NCI-H510A (cell line): ENCODE measurements around the gene FER.
A peak's percentile ranks its signal among the peaks of the same experiment; 100 is the strongest.
"Not testable (repeated sequence)": the region's sequence is repeated elsewhere in the genome, so short reads cannot be mapped to it uniquely, and the experiment has no call there.

ENCODE experiments used
- DNase-seq: peaks from one replicate; lab custom pipeline; 2025; lab: John Stamatoyannopoulos, UW

FER gene

DNA sequence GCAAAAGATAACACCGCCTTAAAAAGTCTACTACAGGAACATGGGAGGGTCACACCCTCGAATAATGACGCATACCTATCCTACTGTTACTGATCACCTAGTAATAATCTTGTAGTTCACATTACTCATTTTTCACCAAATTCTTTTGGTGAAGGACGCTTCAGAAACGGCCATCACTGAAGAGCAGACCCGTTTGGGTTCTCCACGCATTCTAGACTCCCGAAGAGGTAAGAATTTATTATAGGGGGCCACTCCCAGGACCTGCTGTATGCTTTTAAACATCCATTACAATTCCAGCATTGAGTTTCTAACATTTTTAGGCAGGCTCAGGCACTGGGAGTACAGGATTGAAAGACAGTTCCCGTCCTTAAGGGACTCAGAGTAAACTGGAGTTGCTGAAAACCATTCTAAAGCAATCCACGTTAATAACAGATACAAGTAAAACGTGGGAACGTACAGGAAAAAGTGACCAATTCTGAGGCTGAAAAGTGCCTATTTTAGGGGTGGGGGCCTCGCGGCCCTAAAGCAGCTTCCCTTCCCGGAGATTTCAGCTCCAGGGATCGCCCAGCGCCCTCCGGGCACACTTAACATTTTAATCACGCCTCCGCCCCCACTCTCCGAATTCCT, at the start of gene FER:
Gene FER, plus strand, starts transcription at position 124 of the 627 bp plus-strand sequence. CDS start 50,286 bp downstream, outside the sequence.
- peak; percentile 5 for DNase-seq

DNA sequence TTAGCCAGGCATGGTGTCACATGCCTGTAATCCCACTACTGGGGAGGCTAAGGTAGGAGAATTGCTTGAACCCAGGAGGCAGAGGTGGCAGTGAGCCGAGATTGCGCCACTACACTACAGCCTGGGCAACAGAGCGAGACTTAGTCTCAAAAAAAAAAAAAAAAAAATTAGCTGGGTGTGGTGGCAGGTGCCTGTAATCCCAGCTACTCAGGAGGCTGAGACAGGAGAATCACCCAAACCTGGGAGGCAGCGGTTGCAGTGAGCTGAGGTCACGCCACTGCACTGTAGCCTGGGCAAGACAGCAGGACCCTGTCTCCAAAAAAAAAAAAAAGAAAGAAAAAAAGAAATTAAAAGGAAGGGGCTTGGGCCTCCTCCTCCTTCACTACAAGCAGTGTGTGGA, 47.3 kb upstream of the FER start:
- not testable (repeated sequence) for DNase-seq

DNA sequence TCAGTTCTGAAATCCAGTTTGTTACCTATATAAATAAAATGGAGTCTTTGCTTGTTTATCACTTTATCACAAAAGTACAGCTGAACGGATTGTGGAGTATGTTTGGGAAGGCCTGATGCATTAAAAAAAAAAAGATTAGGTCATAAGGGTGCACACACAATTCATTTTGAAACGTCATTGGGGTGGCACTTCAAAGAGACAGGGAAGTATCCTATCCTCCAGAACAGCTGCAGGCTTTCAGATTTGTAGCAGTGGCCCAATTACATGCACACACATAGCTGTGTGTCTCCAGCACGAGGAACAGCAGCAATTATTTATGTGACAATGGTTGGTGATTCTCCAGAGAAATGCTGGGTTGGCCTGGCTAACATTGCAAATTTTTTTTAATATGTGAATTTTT, 46.8 kb upstream of the FER start:
- no peak for DNase-seq

DNA sequence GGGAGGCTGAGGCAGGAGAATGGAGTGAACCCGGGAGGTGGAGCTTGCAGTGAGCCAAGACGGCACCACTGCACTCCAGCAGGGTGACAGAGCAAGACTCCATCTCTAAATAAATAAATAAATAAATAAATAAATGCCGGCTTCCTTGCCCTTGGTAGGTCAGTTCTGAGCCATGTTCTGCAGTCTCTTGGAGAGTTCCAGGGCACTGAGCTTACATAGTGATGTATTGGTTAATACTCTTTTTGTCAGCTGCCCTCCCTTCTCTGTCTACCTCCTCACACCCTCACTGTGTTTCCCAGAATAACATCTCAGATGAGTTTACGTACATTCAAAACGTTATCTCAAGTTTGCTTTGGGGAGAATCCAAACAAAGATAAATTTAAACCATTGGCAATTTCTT, 45.2 kb upstream of the FER start:
- DNase-seq, result no peak

DNA sequence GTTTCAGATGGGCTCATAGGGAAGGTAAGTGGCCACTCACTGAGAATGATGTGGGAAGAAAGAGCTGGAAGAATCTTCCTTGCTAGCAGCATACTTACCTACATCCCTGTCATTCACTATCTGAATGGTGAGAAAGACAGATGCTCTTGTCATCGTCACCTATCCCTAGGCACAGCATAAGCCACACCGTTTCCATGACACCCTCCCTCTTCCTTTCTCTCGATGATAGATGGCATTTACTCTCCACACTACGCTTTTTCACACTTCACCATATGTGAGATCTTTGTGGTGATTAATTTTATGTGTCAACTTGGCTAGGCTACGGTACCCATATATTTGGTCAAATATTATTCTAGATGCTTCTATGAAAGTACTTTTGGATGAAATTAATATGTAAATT, 44.4 kb upstream of the FER start:
- DNase-seq, result no peak

DNA sequence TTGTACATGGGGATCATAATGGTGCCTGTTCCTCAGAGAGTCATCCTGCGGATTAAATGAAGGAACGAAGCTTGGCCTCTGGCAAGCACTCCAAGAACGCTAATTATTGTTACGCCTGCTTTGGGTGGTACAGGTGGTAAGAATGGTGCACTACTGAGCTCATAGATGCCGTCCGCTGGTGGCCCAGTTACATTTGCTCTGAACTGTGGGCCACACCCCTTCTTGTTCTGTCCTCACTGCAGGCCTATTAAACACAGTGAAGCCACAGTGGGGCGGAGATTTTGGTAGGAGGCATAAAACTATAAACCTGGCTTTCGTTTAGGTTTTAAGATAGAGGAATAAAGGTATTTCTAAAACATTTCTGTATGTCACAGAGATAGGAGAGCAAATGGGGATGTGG, 40.6 kb upstream of the FER start:
- DNase-seq, result no peak

DNA sequence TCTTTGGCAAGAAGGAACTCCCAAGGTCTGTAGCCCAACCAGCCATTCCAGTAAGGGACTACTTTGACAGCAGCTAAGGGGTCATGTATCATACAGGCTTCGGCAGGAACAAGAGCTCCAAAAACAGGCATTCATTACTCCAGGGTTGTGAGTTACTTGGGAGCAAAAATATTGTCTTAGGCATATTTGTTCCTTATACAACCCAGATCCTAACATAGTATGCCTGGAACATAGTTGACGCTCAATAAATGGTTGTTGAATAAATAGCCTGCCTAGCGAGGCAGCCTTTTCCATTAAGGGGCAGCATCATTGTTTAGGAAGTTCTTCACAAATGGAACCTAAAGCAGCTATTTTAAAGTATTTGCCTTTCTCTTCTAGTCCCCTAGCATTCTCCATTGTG, 35.8 kb upstream of the FER start:
- no peak for DNase-seq

DNA sequence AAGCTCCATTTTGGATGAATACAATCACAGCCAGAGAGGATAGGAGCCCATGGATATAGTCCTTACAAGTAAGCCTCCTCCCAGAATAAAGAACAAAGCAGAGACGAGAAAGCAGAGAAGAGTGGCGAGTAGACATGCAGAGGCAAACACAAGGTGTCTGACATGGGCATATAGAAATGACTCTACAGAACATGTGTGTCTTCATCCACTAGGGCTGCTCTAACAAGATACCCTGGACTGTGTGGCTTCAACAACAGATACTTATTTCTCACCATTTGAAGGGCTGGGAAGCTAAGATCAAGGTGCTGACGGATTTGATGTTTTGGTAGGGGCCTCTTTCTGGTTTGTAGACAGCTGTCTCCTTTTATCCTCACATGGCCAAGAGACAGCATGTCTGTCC, 32.3 kb upstream of the FER start:
- DNase-seq, result no peak

DNA sequence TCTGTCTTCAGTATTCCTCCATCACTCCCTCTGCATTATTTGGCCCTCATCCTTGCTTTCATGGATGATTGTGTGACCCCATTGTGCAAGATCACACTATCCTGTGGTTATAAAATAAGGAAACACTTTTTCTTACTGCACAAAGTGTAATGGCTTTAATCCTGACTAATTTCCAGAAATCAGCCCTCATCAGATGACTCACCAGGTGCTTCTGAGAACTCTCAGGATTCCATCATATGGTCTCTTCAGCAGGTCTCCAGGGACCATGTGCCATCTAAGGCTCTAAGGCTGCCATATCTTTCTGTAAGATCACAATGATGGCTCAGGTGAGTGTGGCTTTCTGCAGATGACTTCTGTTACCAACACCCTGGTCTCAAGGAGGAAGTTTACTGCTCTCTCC, 27.3 kb upstream of the FER start:
- no peak for DNase-seq

DNA sequence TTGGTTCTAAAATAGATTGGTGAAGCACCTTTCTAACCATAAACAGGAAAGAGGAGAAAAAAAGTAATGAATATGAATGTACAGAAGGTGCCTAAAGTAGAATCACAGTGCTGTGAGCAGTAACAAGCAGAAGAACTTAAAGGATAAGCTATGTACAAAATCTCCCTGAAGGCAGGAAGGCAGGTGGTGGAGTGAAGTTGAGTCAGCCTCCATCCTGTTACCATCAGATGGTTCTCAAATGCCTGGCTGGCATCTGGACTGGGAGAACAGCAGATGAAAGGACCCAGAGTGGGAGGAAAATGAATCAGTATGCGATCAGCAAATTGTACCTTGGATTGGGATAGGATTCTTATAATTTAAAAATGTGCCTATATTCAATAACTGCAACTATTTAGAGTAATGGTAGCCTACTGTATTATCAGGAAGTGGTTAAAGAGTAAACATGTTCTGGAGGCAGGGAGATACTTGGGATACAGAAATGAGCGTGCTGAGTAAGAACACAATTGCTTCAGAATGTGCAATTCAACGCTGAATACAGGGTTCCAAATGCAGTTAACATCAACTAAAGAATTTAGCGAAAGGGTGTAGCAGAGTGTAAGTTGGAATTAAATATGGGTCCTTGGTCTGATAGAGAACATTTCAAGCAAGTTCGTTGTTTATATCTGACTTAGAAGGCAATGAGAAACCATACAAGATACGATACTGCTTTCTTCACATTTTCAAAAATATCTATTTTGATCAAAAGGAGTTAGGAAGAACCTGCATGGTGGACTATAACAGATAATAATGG, 21.1 kb upstream of the FER start:
- DNase-seq, result no peak

DNA sequence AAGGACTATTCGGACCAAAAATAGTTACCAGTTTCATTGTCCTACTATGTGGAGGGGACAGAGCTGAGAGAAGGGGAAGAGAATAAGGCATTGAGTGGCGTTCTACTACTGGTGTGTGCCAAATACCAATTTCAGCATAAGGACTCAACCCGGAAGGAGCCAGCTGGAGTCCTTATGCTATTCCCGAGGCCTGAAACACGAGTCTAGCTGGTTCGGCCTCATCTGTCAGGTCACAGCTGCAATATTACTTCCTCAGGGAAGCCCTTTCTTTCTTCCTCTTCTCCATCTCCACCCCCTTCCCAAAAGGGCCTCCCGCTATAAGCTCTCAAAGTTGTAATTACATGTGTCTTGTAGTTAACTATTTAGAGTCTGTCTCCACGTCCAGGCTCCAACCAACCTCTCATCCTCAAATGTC, 20.5 kb upstream of the FER start:
- DNase-seq, result no peak

DNA sequence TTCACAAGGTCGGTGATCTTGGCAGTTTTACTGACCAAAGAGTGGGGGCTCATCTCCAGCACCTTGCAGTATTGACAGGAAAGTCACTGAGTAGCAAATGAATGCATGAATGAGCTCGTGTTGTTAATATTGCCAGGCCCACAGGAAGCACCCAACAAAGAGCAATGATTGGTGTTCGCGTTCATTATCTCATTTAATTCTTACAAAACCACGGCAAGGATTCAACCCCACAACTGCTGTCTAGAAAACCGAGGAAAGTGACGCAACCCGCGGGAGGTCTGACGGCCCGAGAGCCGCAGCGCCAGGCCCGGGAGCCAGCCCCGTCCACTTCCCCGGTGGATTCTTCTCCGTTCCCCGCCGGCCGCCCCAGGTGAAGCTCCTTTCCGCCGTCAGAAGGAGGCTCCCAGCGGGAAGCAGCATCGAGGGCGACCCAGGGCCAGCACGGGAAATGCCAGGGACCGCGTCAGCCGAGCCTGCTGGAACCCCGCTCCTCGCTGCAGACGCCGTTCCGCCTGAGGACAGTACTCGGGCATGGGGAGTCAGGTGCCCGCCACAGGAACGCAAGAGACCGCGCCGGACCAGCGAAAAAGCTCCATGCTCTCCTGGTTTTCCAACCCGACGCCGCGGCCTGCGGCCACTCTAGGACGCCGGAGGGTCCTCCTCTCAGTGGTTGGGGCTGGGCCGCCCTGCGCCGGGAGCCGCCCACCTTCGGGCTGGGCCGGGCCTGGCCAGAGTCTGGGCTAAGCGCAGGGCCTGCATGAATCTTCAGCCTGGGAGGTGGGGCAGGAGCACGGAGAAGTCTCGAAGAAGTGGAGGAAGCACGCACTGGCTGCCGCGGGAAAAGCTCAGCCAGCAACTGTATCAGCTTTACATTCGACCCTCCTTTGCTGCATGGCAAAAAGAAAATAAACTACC, 19.8 kb upstream of the FER start:
- peak; percentile 32 for DNase-seq

DNA sequence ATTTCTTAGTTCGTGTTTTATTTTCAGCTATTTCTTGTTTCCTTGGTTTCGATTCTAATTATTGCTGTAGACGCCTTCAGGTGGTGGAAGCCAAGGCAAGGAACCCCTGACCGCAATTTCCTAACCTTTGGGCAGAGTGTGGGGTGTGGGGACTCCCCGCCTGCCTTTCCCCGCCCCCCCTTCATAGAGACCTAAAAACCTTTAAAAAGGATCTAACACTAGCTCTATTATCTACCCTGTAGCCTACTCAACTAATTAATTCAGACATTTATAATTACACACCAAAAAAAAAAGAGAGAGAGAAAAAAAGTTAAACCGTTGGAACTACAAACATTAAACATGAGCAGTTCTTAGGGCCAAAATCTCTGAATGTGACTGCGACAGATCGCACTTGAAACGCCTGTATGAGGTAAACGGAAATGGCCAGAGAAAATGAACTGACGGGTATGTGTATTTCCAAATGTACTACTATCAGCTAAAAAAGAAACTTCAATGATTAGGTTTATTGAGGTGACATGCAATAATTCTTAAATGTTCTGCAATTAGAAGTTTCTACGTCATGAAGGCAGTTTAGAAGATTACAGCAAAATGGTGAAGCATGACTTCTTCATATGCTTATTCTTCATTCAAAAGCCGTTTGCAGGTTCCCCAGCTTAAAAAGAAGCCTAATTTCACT, 19.0 kb upstream of the FER start:
- no peak for DNase-seq

DNA sequence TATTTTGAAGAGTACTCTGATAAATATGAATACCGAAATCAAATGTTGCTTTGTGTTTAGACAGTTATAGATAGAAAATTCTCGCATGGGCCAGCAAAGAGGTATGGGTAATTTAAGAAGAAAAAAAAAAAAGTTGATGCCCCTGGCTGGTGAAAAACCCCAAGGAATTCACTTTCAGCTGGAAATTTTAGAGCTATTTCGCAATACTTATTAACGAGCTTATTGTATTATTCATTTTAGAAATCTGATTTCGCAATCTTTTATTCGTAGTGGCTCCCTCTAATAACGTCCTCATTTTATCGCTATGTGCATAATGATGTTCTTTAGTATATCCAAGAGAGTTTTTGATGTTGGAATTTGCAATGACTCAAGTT, 18.5 kb upstream of the FER start:
- no peak for DNase-seq

DNA sequence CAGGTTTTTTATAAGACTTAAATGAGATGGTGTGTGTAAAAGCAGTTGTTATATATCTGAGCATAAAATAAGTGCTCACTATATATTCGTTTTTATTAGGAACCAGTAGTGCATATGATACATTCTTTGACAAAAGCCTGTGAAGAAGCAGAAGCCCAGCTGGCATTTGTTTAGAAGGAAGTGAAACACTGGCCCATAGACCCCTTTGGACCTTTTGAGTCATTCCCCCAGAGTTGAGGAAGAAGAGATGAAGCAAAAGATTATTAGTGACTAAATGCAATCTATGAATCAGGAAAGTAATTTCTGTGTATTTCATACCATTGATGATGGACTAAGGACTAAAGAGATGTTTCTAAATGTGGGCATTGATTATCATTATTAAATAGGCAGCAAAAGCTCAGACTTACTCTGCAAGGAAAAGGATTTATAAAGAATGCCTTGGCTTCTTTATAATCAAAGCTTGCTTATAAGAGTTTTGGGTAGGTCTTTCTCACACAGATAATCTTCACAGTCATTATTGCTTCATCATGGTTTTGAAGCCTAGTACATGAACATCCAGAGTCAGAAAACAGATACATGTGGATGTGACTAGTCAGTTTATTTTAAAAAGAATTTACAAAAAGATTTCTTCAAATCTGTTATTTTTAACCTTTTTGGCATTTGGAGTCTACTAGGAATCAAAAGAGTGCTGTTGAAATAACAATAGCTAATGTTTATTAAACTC, 16.9 kb upstream of the FER start:
- DNase-seq, result no peak

DNA sequence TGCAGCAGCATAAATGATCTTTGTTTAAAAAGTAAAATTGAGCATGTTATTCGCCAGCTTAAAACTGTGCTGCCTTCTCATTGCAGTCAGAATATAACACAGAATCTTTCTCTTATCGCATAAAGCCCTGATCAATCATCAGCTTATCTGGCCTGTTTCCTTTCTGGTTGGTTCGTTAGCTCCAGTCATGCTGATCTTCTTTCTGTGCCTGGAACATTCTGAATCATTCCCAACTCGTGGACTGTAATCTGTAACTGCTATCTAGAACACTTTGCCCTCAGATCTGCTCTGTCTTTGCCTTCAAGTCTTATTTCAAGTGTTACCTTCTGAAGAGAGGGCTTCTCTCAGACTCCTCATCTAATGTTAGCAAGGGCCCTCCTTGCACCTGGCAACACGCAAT, 11.9 kb upstream of the FER start:
- DNase-seq, result no peak

DNA sequence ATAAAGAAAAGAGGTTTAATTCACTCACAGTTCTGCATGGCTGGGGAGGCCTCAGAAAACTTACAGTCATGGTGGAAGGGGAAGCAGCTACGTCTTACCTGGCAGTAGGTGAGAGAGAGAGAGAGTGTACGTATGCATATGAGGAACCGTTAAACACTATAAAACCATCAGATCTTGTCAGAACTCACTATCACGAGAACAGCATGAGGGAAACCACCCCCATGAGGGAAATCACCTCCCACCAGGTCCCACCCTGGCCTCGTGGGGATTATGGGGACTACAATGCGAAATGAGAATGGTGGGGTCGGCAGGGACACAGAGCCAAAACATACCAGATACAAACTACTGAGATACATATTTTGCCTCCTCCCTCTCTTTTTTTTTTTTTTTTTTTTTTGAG, 10.8 kb upstream of the FER start:
- no peak for DNase-seq

DNA sequence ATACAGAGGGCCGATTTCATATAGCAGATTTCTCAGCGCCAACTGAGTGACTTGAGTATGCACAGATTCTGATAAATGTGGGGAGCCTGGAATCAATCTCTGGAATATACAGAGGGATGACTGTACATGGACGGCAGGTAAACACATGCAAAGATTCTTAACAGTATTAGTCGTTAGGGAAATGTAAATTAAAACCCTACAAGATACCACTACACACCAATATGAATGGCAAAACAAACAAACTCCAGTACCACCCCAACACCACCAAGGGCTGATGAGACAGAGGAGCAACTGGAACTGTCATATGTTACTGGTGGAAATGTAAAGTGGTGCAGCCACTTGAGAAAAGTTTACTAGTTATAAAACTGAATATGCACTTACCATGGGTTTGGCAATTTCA, 8.3 kb upstream of the FER start:
- DNase-seq, result no peak

DNA sequence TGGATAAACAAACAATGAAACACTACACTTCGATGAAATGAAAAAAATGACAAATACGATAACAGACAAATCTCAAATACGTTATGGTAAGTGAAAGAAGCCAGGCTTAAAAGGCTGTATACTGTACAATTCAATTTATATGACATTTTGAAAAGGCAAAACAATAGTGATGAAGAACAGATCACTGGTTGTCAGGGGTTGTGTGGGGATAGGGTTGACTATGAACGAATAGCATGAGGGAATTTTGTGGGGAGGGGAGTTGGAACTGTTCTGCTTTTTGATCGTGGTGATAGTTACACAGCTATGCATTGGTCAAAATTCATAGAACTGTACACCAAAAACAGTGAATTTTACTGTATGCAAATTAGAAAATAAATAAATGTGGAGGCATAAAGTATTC, 7.8 kb upstream of the FER start:
- no peak for DNase-seq

DNA sequence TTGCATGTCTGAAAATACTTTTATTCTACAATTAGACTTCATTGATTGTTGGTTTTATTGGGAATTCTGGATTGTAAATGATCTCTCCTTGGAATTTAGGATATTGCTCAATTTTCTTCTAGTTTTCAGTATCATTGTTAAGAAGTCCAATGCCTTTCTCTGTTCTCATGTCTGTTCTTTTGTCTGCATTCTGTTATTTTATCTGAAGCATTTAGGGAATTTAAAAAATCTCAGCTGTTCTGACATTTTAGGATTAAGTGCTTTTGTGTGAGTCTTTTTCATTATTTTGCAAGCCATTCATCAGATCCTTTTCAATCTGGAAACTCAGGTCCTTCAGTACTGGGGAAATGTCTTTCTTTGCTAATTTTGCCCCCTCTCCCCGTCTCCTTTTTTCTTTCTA, 4.4 kb upstream of the FER start:
- no peak for DNase-seq

DNA sequence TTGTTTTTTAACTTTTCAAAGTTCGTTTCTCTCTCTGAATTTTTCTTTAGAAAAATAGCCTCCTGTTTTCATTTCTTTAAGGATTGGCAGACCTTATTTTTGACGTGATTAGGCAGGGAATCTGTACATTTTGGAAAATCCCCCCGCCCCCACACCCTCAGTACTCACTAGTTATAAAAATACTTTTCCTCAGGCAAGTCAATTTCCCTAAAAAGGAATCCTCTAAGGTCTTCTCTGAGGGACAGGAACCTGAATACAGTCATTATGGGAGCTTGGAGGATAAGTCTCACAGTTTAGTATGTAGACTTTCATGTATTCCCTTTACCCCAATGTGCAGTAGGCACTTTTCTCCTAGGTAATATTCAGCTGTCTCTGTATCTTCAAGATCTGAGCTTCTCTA, 3.9 kb upstream of the FER start:
- DNase-seq, result no peak
